Inferior parietal cortex (tissue), 1 donor: ENCODE measurements around the gene SPRY1.

Experiments used
- DNase-seq: peaks from one replicate; pipeline ENCODE4 v3.0.0-alpha.2; 2016; ENCODE audit errors: extremely low spot score

Gene SPRY1

GRCh38 chr4:123443401-123444289 lies 47.0 kb downstream of the SPRY1 start:
- no peak for DNase-seq

GRCh38 chr4:123444290-123444731 lies 47.7 kb downstream of the SPRY1 start:
- DNase-seq, result no peak

- DNase-seq, result no peak
Observed at GRCh38 chr4:123446865-123447474, 50.4 kb downstream of the SPRY1 start.

GRCh38 chr4:123449362-123449761 lies 52.8 kb downstream of the SPRY1 start:
- no peak for DNase-seq

GRCh38 chr4:123449780-123450179 lies 53.2 kb downstream of the SPRY1 start:
- no peak for DNase-seq

- DNase-seq, result no peak
Observed at GRCh38 chr4:123450393-123450792, 53.8 kb downstream of the SPRY1 start.

GRCh38 chr4:123452616-123453015 lies 56.0 kb downstream of the SPRY1 start:
- DNase-seq, result peak; percentile 66

- DNase-seq, result no peak
Observed at GRCh38 chr4:123453061-123453680, 56.6 kb downstream of the SPRY1 start.
